GM21576 (cell line): ENCODE measurements around the gene RAB10.
A peak's percentile ranks its signal among the peaks of the same experiment; 100 is the strongest.
"Not testable (repeated sequence)": the region's sequence is repeated elsewhere in the genome, so short reads cannot be mapped to it uniquely, and the experiment has no call there.

Experiments
- ATAC-seq: cut with Tn5 transposase; IDR thresholded peaks from one replicate; pipeline ENCODE4 v1.9.1; 2021; ENCODE audit warnings: mild to moderate bottlenecking, moderate library complexity; ENCODE audit not compliant: unreplicated experiment

RAB10 gene

GRCh38 chr2:26033818-26034636, at the start of gene RAB10:
TSS of gene RAB10 (plus strand) at chr2:26034084. CDS start at chr2:26034609, 525 bp downstream.
- ATAC-seq = peak; percentile 85

GRCh38 chr2:25988134-25988533, 45.8 kb upstream of the RAB10 start:
- no peak for ATAC-seq

- ATAC-seq = no peak
These were observed 44.7 kb upstream of the RAB10 start for GRCh38 chr2:25989154-25989553.

GRCh38 chr2:25991965-25992364, 41.9 kb upstream of the RAB10 start:
- ATAC-seq = no peak

- no peak for ATAC-seq
These were observed 41.3 kb upstream of the RAB10 start for GRCh38 chr2:25992556-25992955.

GRCh38 chr2:25993049-25993448, 40.8 kb upstream of the RAB10 start:
- ATAC-seq = no peak

DNA sequence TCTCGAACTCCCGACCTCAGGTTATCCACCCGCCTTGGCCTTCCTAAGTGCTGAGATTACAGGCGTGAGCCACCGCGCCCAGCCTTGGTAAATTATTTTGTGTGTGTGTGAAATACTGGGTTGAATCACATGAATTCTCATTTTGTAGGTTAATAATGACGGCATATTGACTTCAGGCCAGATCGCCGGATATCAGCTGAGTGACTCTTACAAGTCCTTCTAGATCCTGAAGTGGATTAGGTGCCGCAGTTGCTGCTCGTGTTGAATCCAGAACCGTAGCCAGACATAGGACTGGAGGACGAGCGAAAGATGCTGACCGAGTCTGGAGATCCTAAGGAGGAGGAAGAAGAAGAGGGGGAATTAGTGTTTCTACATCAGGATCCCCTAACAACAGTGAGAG, 39.4 kb upstream of the RAB10 start:
- ATAC-seq = no peak

DNA sequence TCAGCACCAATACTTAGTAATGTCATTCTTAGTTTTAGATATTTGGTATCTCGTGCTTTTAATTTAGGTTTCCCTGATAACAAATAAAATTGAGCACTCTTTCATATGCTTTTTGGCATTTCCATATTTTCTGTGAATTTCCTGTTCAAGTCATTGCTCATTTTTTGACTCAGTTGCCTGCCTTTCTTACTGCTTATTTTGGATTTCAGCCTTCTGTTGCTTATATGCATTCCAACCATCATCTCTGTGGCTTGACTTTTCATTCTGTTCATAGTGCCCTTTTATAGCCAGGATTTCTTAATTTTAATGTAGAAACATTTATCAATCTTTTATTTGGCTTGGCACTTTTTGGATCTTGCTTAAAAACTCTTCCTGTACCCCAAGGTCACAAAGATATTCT, 37.0 kb upstream of the RAB10 start:
- no peak for ATAC-seq

DNA sequence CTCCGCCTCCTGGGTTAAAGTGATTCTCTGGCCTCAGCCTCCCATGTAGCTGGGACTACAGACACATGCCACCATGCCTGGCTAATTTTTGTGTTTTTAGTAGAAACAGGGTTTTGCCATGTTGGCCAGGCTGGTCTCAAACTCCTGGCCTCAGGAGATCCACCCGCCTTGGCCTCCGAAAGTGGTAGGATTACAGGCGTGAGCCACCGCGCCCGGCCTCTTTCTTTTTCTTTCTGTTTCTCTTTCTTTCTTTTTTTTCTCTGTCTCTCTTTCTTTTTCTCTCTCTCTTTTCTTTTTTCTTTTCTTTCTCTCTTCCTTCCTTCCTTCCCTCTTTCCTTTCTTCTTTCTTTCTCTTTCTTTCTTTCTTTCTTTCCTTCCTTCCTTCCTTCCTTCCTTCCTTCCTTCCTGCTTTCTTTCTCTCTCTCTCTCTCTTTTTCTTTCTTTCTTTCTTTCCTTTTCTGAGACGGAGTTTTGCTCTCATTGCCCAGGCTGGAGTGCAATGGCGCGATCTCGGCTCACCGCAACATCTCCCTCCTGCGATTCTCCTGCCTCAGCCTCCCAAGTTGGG, 35.0 kb upstream of the RAB10 start:
- ATAC-seq = not testable (repeated sequence)

DNA sequence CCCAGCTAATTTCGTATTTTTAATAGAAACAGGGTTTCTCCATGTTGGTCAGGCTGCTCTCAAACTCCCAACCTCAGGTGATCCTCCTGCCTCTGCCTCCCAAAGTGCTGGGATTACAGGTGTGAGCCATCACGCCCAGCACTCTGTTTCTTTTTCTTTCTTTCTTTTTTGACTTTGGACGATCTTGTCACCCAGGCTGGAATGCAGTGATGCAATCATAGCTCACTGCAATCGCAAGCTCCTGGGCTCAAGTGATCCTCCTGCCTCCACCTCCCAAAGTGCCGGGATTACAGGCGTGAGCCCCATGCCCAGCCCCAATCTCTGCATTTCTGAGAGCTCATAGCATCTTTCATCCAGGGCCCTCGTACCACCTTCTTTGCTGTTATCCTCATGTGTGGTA, 34.5 kb upstream of the RAB10 start:
- not testable (repeated sequence) for ATAC-seq

GRCh38 chr2:26000561-26001082, 33.3 kb upstream of the RAB10 start:
- no peak for ATAC-seq

DNA sequence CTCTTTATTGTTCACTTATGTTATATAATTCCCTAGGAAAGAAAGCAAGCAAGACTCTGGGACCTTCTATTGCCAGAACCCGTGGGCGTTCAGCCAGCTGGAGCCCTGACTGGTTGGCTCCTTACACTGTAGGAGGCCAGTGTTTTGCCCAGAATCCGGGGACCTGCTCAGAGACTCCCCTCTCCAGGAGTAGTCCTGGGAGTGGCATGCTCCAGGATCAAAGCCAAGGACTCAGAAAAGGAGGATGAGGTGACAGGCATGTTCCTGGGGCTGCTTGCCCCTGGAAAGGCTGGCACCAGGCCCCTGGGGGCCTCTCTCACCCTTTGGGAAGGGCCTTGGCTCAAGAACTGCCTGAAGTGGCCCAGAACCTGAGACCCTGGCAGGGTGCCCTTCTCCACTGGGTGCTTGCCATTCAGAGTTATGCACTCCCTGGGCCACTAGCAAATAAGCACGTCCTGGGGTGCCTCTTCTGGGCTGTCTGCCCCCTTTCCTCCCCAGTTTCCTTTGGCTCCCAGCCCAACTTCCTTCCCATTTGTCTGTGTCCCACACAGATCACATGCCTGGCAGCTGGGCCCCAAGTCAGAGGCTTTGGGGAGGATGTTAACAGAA, 32.0 kb upstream of the RAB10 start:
- no peak for ATAC-seq

GRCh38 chr2:26002632-26003310, 31.1 kb upstream of the RAB10 start:
- ATAC-seq = no peak

DNA sequence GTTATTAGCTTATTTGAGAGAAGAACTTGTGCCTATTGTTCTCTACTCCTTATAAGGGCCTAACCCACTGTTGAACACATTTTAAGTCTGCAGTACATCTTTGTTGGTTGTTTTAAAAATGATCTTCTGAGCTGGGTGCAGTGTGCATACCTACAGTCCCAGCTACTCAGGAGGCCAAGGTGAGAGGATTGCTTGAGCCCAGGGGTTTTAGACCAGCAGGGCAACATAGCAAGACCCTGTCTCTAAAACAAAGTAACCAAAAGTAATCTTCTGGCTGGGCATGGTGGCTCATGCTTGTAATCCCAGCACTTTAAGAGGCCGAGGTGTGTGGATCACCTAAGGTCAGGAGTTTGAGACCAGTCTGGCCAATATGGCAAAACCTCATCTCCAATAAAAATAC, 25.8 kb upstream of the RAB10 start:
- ATAC-seq = no peak

DNA sequence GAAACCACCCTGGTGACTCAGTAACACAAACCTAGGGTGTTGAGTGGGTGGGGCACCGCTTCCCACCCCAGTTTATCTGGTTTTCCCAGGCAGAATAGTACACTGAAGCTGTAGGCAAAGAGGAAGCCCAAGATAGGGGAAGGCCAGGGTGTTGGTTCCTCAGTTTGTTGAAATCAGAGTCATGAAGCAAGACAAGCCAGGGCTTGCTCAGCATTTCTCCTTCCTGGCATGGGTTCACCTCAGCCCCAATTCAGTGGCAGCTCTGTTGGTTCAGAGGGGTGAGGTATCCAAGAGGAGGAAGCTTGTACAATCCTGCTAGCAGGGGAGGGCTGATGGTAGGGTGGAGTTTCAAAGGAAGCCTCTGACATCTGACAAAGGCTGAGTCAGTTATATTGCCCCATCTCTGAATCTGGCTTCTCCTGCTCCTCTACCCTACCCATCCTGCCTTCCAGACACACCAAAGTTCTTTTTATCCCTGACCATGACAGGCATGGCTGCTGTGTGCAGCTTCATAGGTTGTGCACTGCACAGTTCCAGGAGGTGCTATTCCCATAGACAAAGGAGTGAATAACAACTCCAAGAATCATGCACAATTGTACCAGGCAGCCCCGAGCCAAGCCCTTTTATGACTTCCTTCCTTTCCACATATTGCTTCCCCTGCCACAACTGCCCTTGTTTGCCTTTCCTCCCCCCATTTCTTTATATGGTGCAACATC, 24.9 kb upstream of the RAB10 start:
- ATAC-seq = no peak

- no peak for ATAC-seq
These were observed 24.3 kb upstream of the RAB10 start for GRCh38 chr2:26009567-26009963.

GRCh38 chr2:26010943-26011342, 22.9 kb upstream of the RAB10 start:
- ATAC-seq = no peak

- ATAC-seq = no peak
These were observed 22.3 kb upstream of the RAB10 start for GRCh38 chr2:26011609-26011989.

- no peak for ATAC-seq
These were observed 21.7 kb upstream of the RAB10 start for GRCh38 chr2:26011990-26012856.

- no peak for ATAC-seq
These were observed 20.2 kb upstream of the RAB10 start for GRCh38 chr2:26013668-26014067.
